SK-N-SH treated with all-trans-retinoic acid at 6 μM for 48 hours (cell line): ENCODE data around the gene RGS19.

ENCODE experiments used
- ATAC-seq: fragments of 200-7000 bp; cut with Tn5 transposase; 3 replicates; pipeline ENCODE4 v1.9.1; 2020; ENCODE audit warnings: mild to moderate bottlenecking, moderate library complexity
- BACH2 ChIP-seq: fragments of 250-450 bp; sonication (Bioruptor Pico); IDR thresholded peaks from 2 replicates; pipeline ENCODE4 v1.9.0; 2021; ENCODE audit warnings: mild to moderate bottlenecking, borderline replicate concordance
- CSDC2 ChIP-seq: fragments of 250-450 bp; sonication (Bioruptor Pico); IDR thresholded peaks from 2 replicates; pipeline ENCODE4 v1.5.0; 2020; ENCODE audit warnings: mild to moderate bottlenecking, moderate library complexity
- ISL1 ChIP-seq: fragments of 250-450 bp; sonication (Bioruptor Pico); IDR thresholded peaks from 2 replicates; pipeline ENCODE4 v2.1.2; 2022; ENCODE audit warnings: mild to moderate bottlenecking, moderate library complexity
- OSR1 ChIP-seq: fragments of 250-450 bp; sonication (Bioruptor Pico); IDR thresholded peaks from 2 replicates; pipeline ENCODE4 v1.8.0; 2022; ENCODE audit warnings: moderate library complexity, mild to moderate bottlenecking, inconsistent platforms
- SNAI2 ChIP-seq: fragments of 250-450 bp; sonication (Bioruptor Pico); IDR thresholded peaks from 2 replicates; pipeline ENCODE4 v1.5.0; 2020; ENCODE audit warnings: mild to moderate bottlenecking, moderate library complexity
- TCF4 ChIP-seq: fragments of 250-450 bp; sonication (Bioruptor Pico); IDR thresholded peaks from 2 replicates; pipeline ENCODE4 v1.8.0; 2021; ENCODE audit warnings: mild to moderate bottlenecking, moderate library complexity, borderline replicate concordance
- TOX ChIP-seq: fragments of 250-450 bp; sonication (Bioruptor Pico); IDR thresholded peaks from 2 replicates; pipeline ENCODE4 v1.8.0; 2021; ENCODE audit warnings: mild to moderate bottlenecking, moderate library complexity, borderline replicate concordance
- ZC3H10 ChIP-seq: fragments of 250-450 bp; sonication (Bioruptor Pico); IDR thresholded peaks from 2 replicates; pipeline ENCODE4 v1.5.1; 2021; ENCODE audit warnings: mild to moderate bottlenecking, moderate library complexity
- ZFP30 ChIP-seq: fragments of 450-650 bp; formaldehyde crosslinking; IDR thresholded peaks from 2 replicates; pipeline ENCODE4 v1.5.0; 2022; ENCODE audit warnings: mild to moderate bottlenecking, moderate library complexity
- ZNF8 ChIP-seq: fragments of 450-650 bp; formaldehyde crosslinking; IDR thresholded peaks from 2 replicates; pipeline ENCODE4 v1.5.0; 2020; ENCODE audit warnings: mild to moderate bottlenecking, moderate library complexity
- TF ChIP-seq, protein P1 (sequence below): fragments of 250-450 bp; sonication (Bioruptor Pico); IDR thresholded peaks from 2 replicates; pipeline ENCODE4 v1.5.1; 2020; ENCODE audit warnings: low read depth, mild to moderate bottlenecking, moderate library complexity
- TF ChIP-seq, protein P2 (sequence below): fragments of 250-450 bp; sonication (Bioruptor Pico); IDR thresholded peaks from 2 replicates; pipeline ENCODE4 v1.5.1; 2021; ENCODE audit warnings: mild to moderate bottlenecking, moderate library complexity
- TF ChIP-seq, protein P3 (sequence below): fragments of 250-450 bp; sonication (Bioruptor Pico); IDR thresholded peaks from 2 replicates; pipeline ENCODE4 v1.5.0; 2020; ENCODE audit warnings: mild to moderate bottlenecking, moderate library complexity
- TF ChIP-seq, protein P4 (sequence below): fragments of 250-450 bp; sonication (Bioruptor Pico); IDR thresholded peaks from 2 replicates; pipeline ENCODE4 v1.8.0; 2021; ENCODE audit warnings: low read depth, mild to moderate bottlenecking, moderate library complexity, borderline replicate concordance
- TF ChIP-seq, protein P5 (sequence below): fragments of 250-450 bp; sonication (Bioruptor Pico); IDR thresholded peaks from 2 replicates; pipeline ENCODE4 v1.8.0; 2020; ENCODE audit warnings: mild to moderate bottlenecking, moderate library complexity, borderline replicate concordance

Gene RGS19

DNA sequence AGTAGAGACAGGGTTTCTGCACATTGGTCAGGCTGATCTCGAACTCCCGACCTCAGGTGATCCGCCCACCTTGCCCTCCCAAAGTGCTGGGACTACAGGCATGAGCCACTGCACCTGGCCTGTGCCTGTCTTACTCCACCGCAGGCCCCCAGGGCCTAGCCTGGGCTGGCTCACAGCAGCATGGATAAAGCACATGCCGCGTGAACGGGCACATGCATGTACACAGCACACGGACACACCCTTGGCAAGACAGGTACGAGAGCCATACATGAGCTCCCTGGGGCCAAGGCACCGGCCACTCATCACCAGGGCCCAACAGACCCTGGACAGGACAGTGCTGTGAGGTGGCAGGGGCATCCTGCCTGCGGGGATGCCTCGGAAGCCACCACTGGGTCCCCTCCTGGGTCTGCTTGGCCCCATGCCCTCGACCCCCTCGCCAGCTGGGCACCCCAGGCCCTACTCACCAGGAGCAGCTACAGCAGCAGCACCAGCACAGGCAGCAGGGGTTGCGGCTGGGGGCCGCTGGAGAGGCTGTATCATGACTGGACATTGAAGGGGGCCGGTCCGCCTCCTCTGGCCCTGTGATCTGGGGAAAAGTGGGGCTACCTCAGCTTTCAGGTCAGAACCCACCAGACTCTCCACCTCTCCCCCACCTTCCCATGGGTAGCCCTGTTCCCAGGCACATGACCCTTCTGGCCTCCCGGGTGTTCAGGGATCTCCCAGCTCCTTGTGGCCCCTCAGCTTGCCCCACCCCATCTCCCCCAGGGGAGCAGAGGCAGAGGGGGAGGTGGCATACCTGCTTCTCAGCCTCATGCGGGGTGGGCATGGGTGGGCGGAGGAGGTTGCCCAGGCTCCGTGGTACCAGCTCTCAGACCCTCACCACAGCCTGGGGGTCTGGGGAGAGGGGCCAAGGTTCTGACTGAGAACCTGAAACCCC lies 3.0 kb downstream of the RGS19 start:
- no peak for ATAC-seq
- TF ChIP-seq TOX (CRISPR knock-in tag) (no peak), BACH2 (no peak), OSR1 (no peak), SNAI2 (CRISPR knock-in tag) (no peak), ZFP30 (CRISPR knock-in tag) (no peak), CSDC2 (CRISPR knock-in tag) (no peak)
- TF ChIP-seq, protein P1, sequence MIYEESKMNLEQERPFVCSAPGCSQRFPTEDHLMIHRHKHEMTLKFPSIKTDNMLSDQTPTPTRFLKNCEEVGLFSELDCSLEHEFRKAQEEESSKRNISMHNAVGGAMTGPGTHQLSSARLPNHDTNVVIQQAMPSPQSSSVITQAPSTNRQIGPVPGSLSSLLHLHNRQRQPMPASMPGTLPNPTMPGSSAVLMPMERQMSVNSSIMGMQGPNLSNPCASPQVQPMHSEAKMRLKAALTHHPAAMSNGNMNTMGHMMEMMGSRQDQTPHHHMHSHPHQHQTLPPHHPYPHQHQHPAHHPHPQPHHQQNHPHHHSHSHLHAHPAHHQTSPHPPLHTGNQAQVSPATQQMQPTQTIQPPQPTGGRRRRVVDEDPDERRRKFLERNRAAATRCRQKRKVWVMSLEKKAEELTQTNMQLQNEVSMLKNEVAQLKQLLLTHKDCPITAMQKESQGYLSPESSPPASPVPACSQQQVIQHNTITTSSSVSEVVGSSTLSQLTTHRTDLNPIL (CRISPR knock-in tag): no peak
- TF ChIP-seq, protein P2, sequence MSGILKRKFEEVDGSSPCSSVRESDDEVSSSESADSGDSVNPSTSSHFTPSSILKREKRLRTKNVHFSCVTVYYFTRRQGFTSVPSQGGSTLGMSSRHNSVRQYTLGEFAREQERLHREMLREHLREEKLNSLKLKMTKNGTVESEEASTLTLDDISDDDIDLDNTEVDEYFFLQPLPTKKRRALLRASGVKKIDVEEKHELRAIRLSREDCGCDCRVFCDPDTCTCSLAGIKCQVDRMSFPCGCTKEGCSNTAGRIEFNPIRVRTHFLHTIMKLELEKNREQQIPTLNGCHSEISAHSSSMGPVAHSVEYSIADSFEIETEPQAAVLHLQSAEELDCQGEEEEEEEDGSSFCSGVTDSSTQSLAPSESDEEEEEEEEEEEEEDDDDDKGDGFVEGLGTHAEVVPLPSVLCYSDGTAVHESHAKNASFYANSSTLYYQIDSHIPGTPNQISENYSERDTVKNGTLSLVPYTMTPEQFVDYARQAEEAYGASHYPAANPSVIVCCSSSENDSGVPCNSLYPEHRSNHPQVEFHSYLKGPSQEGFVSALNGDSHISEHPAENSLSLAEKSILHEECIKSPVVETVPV: no peak
- TF ChIP-seq, protein P3, sequence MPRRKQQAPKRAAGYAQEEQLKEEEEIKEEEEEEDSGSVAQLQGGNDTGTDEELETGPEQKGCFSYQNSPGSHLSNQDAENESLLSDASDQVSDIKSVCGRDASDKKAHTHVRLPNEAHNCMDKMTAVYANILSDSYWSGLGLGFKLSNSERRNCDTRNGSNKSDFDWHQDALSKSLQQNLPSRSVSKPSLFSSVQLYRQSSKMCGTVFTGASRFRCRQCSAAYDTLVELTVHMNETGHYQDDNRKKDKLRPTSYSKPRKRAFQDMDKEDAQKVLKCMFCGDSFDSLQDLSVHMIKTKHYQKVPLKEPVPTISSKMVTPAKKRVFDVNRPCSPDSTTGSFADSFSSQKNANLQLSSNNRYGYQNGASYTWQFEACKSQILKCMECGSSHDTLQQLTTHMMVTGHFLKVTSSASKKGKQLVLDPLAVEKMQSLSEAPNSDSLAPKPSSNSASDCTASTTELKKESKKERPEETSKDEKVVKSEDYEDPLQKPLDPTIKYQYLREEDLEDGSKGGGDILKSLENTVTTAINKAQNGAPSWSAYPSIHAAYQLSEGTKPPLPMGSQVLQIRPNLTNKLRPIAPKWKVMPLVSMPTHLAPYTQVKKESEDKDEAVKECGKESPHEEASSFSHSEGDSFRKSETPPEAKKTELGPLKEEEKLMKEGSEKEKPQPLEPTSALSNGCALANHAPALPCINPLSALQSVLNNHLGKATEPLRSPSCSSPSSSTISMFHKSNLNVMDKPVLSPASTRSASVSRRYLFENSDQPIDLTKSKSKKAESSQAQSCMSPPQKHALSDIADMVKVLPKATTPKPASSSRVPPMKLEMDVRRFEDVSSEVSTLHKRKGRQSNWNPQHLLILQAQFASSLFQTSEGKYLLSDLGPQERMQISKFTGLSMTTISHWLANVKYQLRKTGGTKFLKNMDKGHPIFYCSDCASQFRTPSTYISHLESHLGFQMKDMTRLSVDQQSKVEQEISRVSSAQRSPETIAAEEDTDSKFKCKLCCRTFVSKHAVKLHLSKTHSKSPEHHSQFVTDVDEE (CRISPR knock-in tag): no peak
- TF ChIP-seq, protein P4, sequence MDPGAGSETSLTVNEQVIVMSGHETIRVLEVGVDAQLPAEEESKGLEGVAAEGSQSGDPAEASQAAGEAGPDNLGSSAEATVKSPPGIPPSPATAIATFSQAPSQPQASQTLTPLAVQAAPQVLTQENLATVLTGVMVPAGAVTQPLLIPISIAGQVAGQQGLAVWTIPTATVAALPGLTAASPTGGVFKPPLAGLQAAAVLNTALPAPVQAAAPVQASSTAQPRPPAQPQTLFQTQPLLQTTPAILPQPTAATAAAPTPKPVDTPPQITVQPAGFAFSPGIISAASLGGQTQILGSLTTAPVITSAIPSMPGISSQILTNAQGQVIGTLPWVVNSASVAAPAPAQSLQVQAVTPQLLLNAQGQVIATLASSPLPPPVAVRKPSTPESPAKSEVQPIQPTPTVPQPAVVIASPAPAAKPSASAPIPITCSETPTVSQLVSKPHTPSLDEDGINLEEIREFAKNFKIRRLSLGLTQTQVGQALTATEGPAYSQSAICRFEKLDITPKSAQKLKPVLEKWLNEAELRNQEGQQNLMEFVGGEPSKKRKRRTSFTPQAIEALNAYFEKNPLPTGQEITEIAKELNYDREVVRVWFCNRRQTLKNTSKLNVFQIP (CRISPR knock-in tag): no peak
- TF ChIP-seq, protein P5, sequence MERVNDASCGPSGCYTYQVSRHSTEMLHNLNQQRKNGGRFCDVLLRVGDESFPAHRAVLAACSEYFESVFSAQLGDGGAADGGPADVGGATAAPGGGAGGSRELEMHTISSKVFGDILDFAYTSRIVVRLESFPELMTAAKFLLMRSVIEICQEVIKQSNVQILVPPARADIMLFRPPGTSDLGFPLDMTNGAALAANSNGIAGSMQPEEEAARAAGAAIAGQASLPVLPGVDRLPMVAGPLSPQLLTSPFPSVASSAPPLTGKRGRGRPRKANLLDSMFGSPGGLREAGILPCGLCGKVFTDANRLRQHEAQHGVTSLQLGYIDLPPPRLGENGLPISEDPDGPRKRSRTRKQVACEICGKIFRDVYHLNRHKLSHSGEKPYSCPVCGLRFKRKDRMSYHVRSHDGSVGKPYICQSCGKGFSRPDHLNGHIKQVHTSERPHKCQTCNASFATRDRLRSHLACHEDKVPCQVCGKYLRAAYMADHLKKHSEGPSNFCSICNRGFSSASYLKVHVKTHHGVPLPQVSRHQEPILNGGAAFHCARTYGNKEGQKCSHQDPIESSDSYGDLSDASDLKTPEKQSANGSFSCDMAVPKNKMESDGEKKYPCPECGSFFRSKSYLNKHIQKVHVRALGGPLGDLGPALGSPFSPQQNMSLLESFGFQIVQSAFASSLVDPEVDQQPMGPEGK (CRISPR knock-in tag): no peak

DNA sequence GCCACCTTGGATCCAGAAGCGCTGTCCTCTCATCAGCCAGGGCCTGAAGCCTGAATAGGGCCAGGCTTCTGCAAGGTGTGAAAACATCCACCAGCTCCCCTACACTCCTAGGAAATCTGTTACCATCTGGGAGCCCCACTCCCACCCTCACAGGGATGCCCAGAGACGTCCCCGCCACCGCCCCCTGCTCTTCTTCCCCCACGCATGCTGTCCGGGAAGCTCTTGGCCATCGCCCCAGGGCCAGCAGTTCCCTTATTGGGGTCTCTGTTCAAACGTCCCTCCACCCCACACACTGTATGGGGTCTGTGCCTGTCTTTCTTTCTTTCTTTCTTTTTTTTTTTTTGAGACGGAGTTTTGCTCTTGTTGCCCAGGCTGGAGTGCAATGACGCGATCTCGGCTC lies 3.8 kb downstream of the RGS19 start:
- TF ChIP-seq ZNF8 (no peak), ZC3H10 (CRISPR knock-in tag) (no peak)
- TF ChIP-seq, protein P4 (CRISPR knock-in tag): no peak
- ATAC-seq: no peak

DNA sequence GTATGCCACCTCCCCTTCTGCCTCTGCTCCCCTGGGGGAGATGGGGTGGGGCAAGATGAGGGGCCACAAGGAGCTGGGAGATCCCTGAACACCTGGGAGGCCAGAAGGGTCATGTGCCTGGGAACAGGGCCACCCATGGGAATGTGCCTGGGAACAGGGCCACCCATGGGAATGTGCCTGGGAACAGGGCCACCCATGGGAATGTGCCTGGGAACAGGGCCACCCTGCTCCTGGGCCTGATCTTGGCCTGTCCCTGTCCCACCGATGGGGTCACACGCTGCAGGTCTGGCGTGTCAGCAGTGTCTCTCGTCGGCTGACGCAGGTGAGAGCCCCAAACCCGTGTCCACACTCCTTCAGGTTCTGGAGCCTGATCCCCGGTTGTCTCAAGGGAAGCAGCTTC lies 4.4 kb downstream of the RGS19 start:
- TF ChIP-seq BACH2 (no peak), TCF4 (CRISPR knock-in tag) (no peak), ZC3H10 (CRISPR knock-in tag) (no peak), ISL1 (CRISPR knock-in tag) (no peak), ZFP30 (CRISPR knock-in tag) (no peak)
- ATAC-seq: no peak
